ENCODE data around the gene EDEM1. TPM values are rescaled to one million over a fixed set of nuclear protein-coding genes. Genes with fewer than 3 reads are reported as not detected.

Gene EDEM1
- total RNA-seq, 1 experiment from 2014 or later, result 65.9 TPM

GRCh38 chr3:5245927-5246326 lies 58.4 kb downstream of the EDEM1 start:
- Mint-ChIP-seq H3K4me1 (ENCODE audit: low read depth, unreplicated experiment) (no peaks in the 10 kb centered on the region), H3K27ac (ENCODE audit: unreplicated experiment) (no peak overlapping the region), H3K9me3 (ENCODE audit: low read depth, unreplicated experiment) (peaks cover 2% of the 10 kb centered on the region), H3K36me3 (ENCODE audit: insufficient read depth, unreplicated experiment) (no peaks in the 10 kb centered on the region), H3K27me3 (ENCODE audit: unreplicated experiment) (no peaks in the 10 kb centered on the region), H3K4me3 (ENCODE audit: low read depth, unreplicated experiment) (no peak overlapping the region)
- intact Hi-C loops (cut with micrococcal nuclease; ENCODE audit: unreplicated experiment), result no loop called here
- TF ChIP-seq, protein P1, sequence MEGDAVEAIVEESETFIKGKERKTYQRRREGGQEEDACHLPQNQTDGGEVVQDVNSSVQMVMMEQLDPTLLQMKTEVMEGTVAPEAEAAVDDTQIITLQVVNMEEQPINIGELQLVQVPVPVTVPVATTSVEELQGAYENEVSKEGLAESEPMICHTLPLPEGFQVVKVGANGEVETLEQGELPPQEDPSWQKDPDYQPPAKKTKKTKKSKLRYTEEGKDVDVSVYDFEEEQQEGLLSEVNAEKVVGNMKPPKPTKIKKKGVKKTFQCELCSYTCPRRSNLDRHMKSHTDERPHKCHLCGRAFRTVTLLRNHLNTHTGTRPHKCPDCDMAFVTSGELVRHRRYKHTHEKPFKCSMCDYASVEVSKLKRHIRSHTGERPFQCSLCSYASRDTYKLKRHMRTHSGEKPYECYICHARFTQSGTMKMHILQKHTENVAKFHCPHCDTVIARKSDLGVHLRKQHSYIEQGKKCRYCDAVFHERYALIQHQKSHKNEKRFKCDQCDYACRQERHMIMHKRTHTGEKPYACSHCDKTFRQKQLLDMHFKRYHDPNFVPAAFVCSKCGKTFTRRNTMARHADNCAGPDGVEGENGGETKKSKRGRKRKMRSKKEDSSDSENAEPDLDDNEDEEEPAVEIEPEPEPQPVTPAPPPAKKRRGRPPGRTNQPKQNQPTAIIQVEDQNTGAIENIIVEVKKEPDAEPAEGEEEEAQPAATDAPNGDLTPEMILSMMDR (IDR thresholded peaks at IDR 0.05; ENCODE audit: unreplicated experiment), result no peak
- no TSS peak for BruUV-seq (replicated peaks)
- CTCF ChIA-PET, result no interaction called here
- no peak for DNase-seq

DNA sequence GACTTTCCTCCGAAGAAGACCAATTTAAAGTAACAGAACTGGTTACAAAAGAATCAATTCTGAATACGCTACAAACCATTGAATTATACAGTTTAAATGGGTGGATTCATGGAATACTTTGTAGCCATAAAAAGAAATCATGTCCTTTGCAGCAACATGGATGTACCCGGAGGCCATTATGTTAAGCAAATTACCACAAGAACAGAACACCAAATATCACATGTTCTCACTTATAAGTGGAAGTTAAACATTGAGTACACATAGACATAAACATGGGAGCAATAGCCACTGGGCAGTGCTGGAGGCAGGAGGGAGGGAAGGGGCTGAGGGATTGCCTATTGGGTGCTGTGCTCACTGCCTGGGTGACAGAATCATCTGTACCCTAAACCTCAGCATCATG lies 61.3 kb downstream of the EDEM1 start:
- Mint-ChIP-seq H3K27me3 (ENCODE audit: unreplicated experiment) (no peaks in the 10 kb centered on the region), H3K9me3 (ENCODE audit: low read depth, unreplicated experiment) (no peaks in the 10 kb centered on the region), H3K36me3 (ENCODE audit: insufficient read depth, unreplicated experiment) (no peaks in the 10 kb centered on the region), H3K4me3 (ENCODE audit: low read depth, unreplicated experiment) (no peak overlapping the region), H3K27ac (ENCODE audit: unreplicated experiment) (no peak overlapping the region), H3K4me1 (ENCODE audit: low read depth, unreplicated experiment) (no peaks in the 10 kb centered on the region)
- no peak for DNase-seq
- CTCF ChIA-PET, result no interaction called here
- BruUV-seq (replicated peaks), result no TSS peak
- TF ChIP-seq, protein P1 (IDR thresholded peaks at IDR 0.05; ENCODE audit: unreplicated experiment), result no peak
- intact Hi-C loops (cut with micrococcal nuclease; ENCODE audit: unreplicated experiment), result no loop called here

- no TSS peak for BruUV-seq (replicated peaks)
- TF ChIP-seq, protein P1 (IDR thresholded peaks at IDR 0.05; ENCODE audit: unreplicated experiment), result no peak
- CTCF ChIA-PET, result interaction anchor here (0.9 kb wide), 1 partner anchor 17 kb away, joined by 3 read pairs; no protein-coding TSS in a partner anchor
- no peaks in the 10 kb centered on the region for H3K36me3 Mint-ChIP-seq (ENCODE audit: insufficient read depth, unreplicated experiment)
- no peaks in the 10 kb centered on the region for H3K4me1 Mint-ChIP-seq (ENCODE audit: low read depth, unreplicated experiment)
- H3K9me3 Mint-ChIP-seq (ENCODE audit: low read depth, unreplicated experiment), result no peaks in the 10 kb centered on the region
- DNase-seq, result peak; percentile 24
- H3K27me3 Mint-ChIP-seq (ENCODE audit: unreplicated experiment), result no peaks in the 10 kb centered on the region
- H3K4me3 Mint-ChIP-seq (ENCODE audit: low read depth, unreplicated experiment), result peak overlapping the region; percentile 60
- no peak overlapping the region for H3K27ac Mint-ChIP-seq (ENCODE audit: unreplicated experiment)
- intact Hi-C loops (cut with micrococcal nuclease; ENCODE audit: unreplicated experiment), result no loop called here
Observed at GRCh38 chr3:5250467-5251195, 63.1 kb downstream of the EDEM1 start.

DNA sequence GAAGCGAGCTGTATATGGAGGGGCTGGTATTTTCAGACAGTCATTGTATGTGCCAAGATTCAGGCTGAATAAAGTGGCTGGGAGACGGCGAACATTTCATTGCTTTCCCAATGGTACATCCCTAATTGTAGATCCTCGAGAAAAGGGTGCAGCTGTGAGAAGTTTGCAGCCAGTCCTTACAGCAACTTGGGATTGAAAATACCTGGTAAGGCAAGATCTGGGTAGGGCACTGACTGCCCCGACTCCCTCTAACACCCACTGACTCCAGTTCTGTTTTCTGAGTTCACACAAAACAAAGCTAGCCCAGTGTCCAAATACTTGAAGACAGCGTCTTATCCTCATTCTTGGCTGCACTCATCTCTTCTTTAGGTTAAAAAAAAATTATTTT lies 63.7 kb downstream of the EDEM1 start:
- DNase-seq, result no peak
- Mint-ChIP-seq H3K4me3 (ENCODE audit: low read depth, unreplicated experiment) (peak overlapping the region; percentile 60), H3K4me1 (ENCODE audit: low read depth, unreplicated experiment) (no peaks in the 10 kb centered on the region), H3K27me3 (ENCODE audit: unreplicated experiment) (no peaks in the 10 kb centered on the region), H3K27ac (ENCODE audit: unreplicated experiment) (no peak overlapping the region), H3K36me3 (ENCODE audit: insufficient read depth, unreplicated experiment) (no peaks in the 10 kb centered on the region), H3K9me3 (ENCODE audit: low read depth, unreplicated experiment) (no peaks in the 10 kb centered on the region)
- CTCF ChIA-PET, result interaction anchor here (0.9 kb wide), 1 partner anchor 18 kb away, joined by 3 read pairs; no protein-coding TSS in a partner anchor
- no TSS peak for BruUV-seq (replicated peaks)
- TF ChIP-seq, protein P1 (IDR thresholded peaks at IDR 0.05; ENCODE audit: unreplicated experiment), result no peak
- intact Hi-C loops (cut with micrococcal nuclease; ENCODE audit: unreplicated experiment), result no loop called here
